Activated naive CD8-positive, alpha-beta T cell treated with anti-CD3 and anti-CD28 coated beads, Interleukin-2, amount 10 ng/mL, durations not matched to agents 7 days and 5 days (primary cell): ENCODE results near the gene FBXL19. TPM values are rescaled to one million over a fixed set of nuclear protein-coding genes. Genes with fewer than 3 reads are reported as not detected.
"Not testable (repeated sequence)": the region's sequence is repeated elsewhere in the genome, so short reads cannot be mapped to it uniquely, and the experiment has no call there.

Experiments
- ATAC-seq: fragments of 150-1000 bp; cut with Tn5 transposase; one replicate; pipeline ENCODE4 v1.10.0; 2021; ENCODE audit warnings: low read depth, moderate library complexity
- POLR2A ChIA-PET: fragments of 350-600 bp; sonication (Branson Sonifier 250); formaldehyde crosslinking; loops from one replicate; lab custom pipeline; 2021; ENCODE audit warnings: antibody characterized with exemption; lab: Charles Lee
- DNase-seq: peaks from one replicate; pipeline ENCODE4 v3.0.0; 2021
- H3K27ac Mint-ChIP-seq: one replicate; pipeline ENCODE4 v1.8.0; 2022; ENCODE audit warnings: mild to moderate bottlenecking, mixed read lengths
- H3K27me3 Mint-ChIP-seq: one replicate; pipeline ENCODE4 v1.8.0; 2022; ENCODE audit warnings: mild to moderate bottlenecking, moderate library complexity, mixed read lengths
- H3K36me3 Mint-ChIP-seq: one replicate; pipeline ENCODE4 v1.8.0; 2021; ENCODE audit warnings: mild to moderate bottlenecking, mixed read lengths
- H3K4me1 Mint-ChIP-seq: one replicate; pipeline ENCODE4 v1.8.0; 2021; ENCODE audit warnings: mixed read lengths
- H3K4me3 Mint-ChIP-seq: one replicate; pipeline ENCODE4 v1.8.0; 2022; ENCODE audit warnings: mild to moderate bottlenecking, moderate library complexity, mixed read lengths
- H3K9me3 Mint-ChIP-seq: one replicate; pipeline ENCODE4 v1.8.0; 2021; ENCODE audit warnings: mixed read lengths
- total RNA-seq, 2 experiments: library from RNA; stranded (reverse); gene quantifications; one replicate each; pipeline ENCODE4 v1.2.3, GENCODE V29; 2021

The FBXL19 gene
- total RNA-seq, 2 experiments from 2014 or later, result 20.1 to 24.4 TPM

- H3K36me3 Mint-ChIP-seq, result peaks cover 2% of the 10 kb centered on the region
- no peak for ATAC-seq
- POLR2A ChIA-PET, result interaction anchor here (0.5 to 0.8 kb wide), 2 partner anchors 25 to 120 kb away, joined by 3 read pairs; no protein-coding TSS in a partner anchor
- no peak overlapping the region for H3K4me3 Mint-ChIP-seq
- no peaks in the 10 kb centered on the region for H3K9me3 Mint-ChIP-seq
- no peak overlapping the region for H3K27ac Mint-ChIP-seq
- no peak for DNase-seq
- H3K4me1 Mint-ChIP-seq, result peaks cover 14% of the 10 kb centered on the region
- no peaks in the 10 kb centered on the region for H3K27me3 Mint-ChIP-seq
These were observed 4.5 kb downstream of the FBXL19 start for GRCh38 chr16:30927789-30928378.

- POLR2A ChIA-PET, result interaction anchor here (0.8 kb wide), 1 partner anchor 26 kb away, joined by 3 read pairs; no protein-coding TSS in a partner anchor
- no peak for DNase-seq
- no peak for ATAC-seq
- H3K36me3 Mint-ChIP-seq, result peaks cover 2% of the 10 kb centered on the region
- no peak overlapping the region for H3K4me3 Mint-ChIP-seq
- no peak overlapping the region for H3K27ac Mint-ChIP-seq
- H3K27me3 Mint-ChIP-seq, result no peaks in the 10 kb centered on the region
- peaks cover 14% of the 10 kb centered on the region for H3K4me1 Mint-ChIP-seq
- no peaks in the 10 kb centered on the region for H3K9me3 Mint-ChIP-seq
These were observed 5.0 kb downstream of the FBXL19 start for GRCh38 chr16:30928390-30928789.

- POLR2A ChIA-PET, result no interaction called here
- no peak overlapping the region for H3K27ac Mint-ChIP-seq
- DNase-seq (no peak), ATAC-seq (no peak)
- H3K36me3 Mint-ChIP-seq, result peaks cover 2% of the 10 kb centered on the region
- H3K9me3 Mint-ChIP-seq, result no peaks in the 10 kb centered on the region
- no peaks in the 10 kb centered on the region for H3K27me3 Mint-ChIP-seq
- H3K4me3 Mint-ChIP-seq, result no peak overlapping the region
- peaks cover 14% of the 10 kb centered on the region for H3K4me1 Mint-ChIP-seq
These were observed 5.8 kb downstream of the FBXL19 start for GRCh38 chr16:30929167-30929566.

- peaks cover 19% of the 10 kb centered on the region for H3K4me1 Mint-ChIP-seq
- H3K4me3 Mint-ChIP-seq, result no peak overlapping the region
- H3K27me3 Mint-ChIP-seq, result no peaks in the 10 kb centered on the region
- DNase-seq (no peak), ATAC-seq (no peak)
- POLR2A ChIA-PET, result no interaction called here
- H3K9me3 Mint-ChIP-seq, result no peaks in the 10 kb centered on the region
- no peak overlapping the region for H3K27ac Mint-ChIP-seq
- H3K36me3 Mint-ChIP-seq, result peaks cover 4% of the 10 kb centered on the region
These were observed 6.8 kb downstream of the FBXL19 start for GRCh38 chr16:30930160-30930571.

- no peaks in the 10 kb centered on the region for H3K27me3 Mint-ChIP-seq
These were observed 7.8 kb downstream of the FBXL19 start for GRCh38 chr16:30931068-30931650.

GRCh38 chr16:30934827-30935557 lies 11.6 kb downstream of the FBXL19 start:
- Mint-ChIP-seq H3K36me3 (peaks cover 10% of the 10 kb centered on the region), H3K27ac (peak overlapping the region; percentile 13), H3K27me3 (no peaks in the 10 kb centered on the region), H3K4me3 (peak overlapping the region; percentile 4), H3K4me1 (peaks cover 20% of the 10 kb centered on the region), H3K9me3 (no peaks in the 10 kb centered on the region)
- DNase-seq, result peak; percentile 56
- POLR2A ChIA-PET, result interaction anchor here (1.1 to 2.0 kb wide), 4 partner anchors 15 to 187 kb away, joined by 3 to 7 read pairs (median 6); partner anchors contain the start of gene PHKG2
- ATAC-seq, result peak; percentile 68

More at GRCh38 chr16:30931068-30931650, 7.8 kb downstream of the FBXL19 start:
- Mint-ChIP-seq H3K27ac (no peak overlapping the region), H3K4me1 (peaks cover 19% of the 10 kb centered on the region), H3K36me3 (peaks cover 4% of the 10 kb centered on the region), H3K9me3 (no peaks in the 10 kb centered on the region), H3K4me3 (no peak overlapping the region)
- ATAC-seq (no peak), DNase-seq (no peak)
- POLR2A ChIA-PET, result no interaction called here

- peaks cover 10% of the 10 kb centered on the region for H3K36me3 Mint-ChIP-seq
- peak overlapping the region; percentile 23 for H3K4me3 Mint-ChIP-seq
- POLR2A ChIA-PET, result no interaction called here
- H3K27ac Mint-ChIP-seq, result peak overlapping the region; percentile 65
- H3K4me1 Mint-ChIP-seq, result peaks cover 32% of the 10 kb centered on the region
- ATAC-seq, result no peak
- no peaks in the 10 kb centered on the region for H3K9me3 Mint-ChIP-seq
- DNase-seq, result no peak
- H3K27me3 Mint-ChIP-seq, result no peaks in the 10 kb centered on the region
These were observed 14.3 kb downstream of the FBXL19 start for GRCh38 chr16:30937692-30938091.

GRCh38 chr16:30939571-30939970 lies 16.2 kb downstream of the FBXL19 start:
- POLR2A ChIA-PET, result interaction anchor here (0.6 to 1.1 kb wide), 2 partner anchors 10 to 11 kb away, joined by 3 read pairs; no protein-coding TSS in a partner anchor
- not testable (repeated sequence) for H3K27ac Mint-ChIP-seq
- H3K4me1 Mint-ChIP-seq, result peaks cover 35% of the 10 kb centered on the region

GRCh38 chr16:30941600-30942425 lies 18.4 kb downstream of the FBXL19 start:
- H3K27me3 Mint-ChIP-seq, result no peaks in the 10 kb centered on the region
- POLR2A ChIA-PET, result interaction anchor here (0.6 to 2.2 kb wide), 9 partner anchors 8 to 518 kb away, joined by 3 to 9 read pairs (median 5); partner anchors contain the start of genes ARMC5 and KAT8
- DNase-seq (peak; percentile 78), ATAC-seq (peak; percentile 90)
- H3K27ac Mint-ChIP-seq, result peak overlapping the region; percentile 82
- H3K4me3 Mint-ChIP-seq, result peak overlapping the region; percentile 74
- peaks cover 23% of the 10 kb centered on the region for H3K36me3 Mint-ChIP-seq
- H3K9me3 Mint-ChIP-seq, result no peaks in the 10 kb centered on the region
- H3K4me1 Mint-ChIP-seq, result peaks cover 26% of the 10 kb centered on the region

More at GRCh38 chr16:30939571-30939970, 16.2 kb downstream of the FBXL19 start:
- not testable (repeated sequence) for H3K4me3 Mint-ChIP-seq, ATAC-seq, DNase-seq, H3K27me3 Mint-ChIP-seq, H3K9me3 Mint-ChIP-seq
- H3K36me3 Mint-ChIP-seq, result peaks cover 17% of the 10 kb centered on the region

GRCh38 chr16:30942426-30942806 lies 19.0 kb downstream of the FBXL19 start:
- POLR2A ChIA-PET, result interaction anchor here (0.6 to 2.2 kb wide), 8 partner anchors 8 to 517 kb away, joined by 3 to 9 read pairs (median 4); partner anchors contain the start of genes ARMC5 and KAT8
- peak overlapping the region; percentile 74 for H3K4me3 Mint-ChIP-seq
- DNase-seq, result no peak
- no peak for ATAC-seq
- H3K4me1 Mint-ChIP-seq, result peaks cover 22% of the 10 kb centered on the region
- H3K27ac Mint-ChIP-seq, result peak overlapping the region; percentile 74
- H3K27me3 Mint-ChIP-seq, result no peaks in the 10 kb centered on the region
- H3K36me3 Mint-ChIP-seq, result peaks cover 23% of the 10 kb centered on the region
- no peaks in the 10 kb centered on the region for H3K9me3 Mint-ChIP-seq

- peaks cover 16% of the 10 kb centered on the region for H3K4me1 Mint-ChIP-seq
- H3K9me3 Mint-ChIP-seq, result no peaks in the 10 kb centered on the region
- no peak overlapping the region for H3K27ac Mint-ChIP-seq
- POLR2A ChIA-PET, result interaction anchor here (0.6 kb wide), 1 partner anchor 67 kb away, joined by 4 read pairs; no protein-coding TSS in a partner anchor
- no peaks in the 10 kb centered on the region for H3K27me3 Mint-ChIP-seq
- H3K36me3 Mint-ChIP-seq, result peaks cover 20% of the 10 kb centered on the region
- DNase-seq, result no peak
- H3K4me3 Mint-ChIP-seq, result no peak overlapping the region
- ATAC-seq, result no peak
These were observed 21.0 kb downstream of the FBXL19 start for GRCh38 chr16:30944352-30944751.

- no peak for ATAC-seq
- POLR2A ChIA-PET, result no interaction called here
- DNase-seq, result no peak
- H3K4me1 Mint-ChIP-seq, result peaks cover 19% of the 10 kb centered on the region
- H3K9me3 Mint-ChIP-seq, result no peaks in the 10 kb centered on the region
- no peaks in the 10 kb centered on the region for H3K27me3 Mint-ChIP-seq
- H3K27ac Mint-ChIP-seq, result no peak overlapping the region
- H3K4me3 Mint-ChIP-seq, result peak overlapping the region; percentile 31
- H3K36me3 Mint-ChIP-seq, result peaks cover 19% of the 10 kb centered on the region
These were observed 23.5 kb downstream of the FBXL19 start for GRCh38 chr16:30946671-30947540.
